HL-60 (cell line): ENCODE measurements around the gene RSBN1L.

ENCODE experiments used
- DNase-seq, 2 experiments: peaks; one replicate each; pipeline ENCODE4 v3.0.0-alpha.2; 2010 to 2020; ENCODE audit warnings: low read depth in 1 of 2, low spot score in 1 of 2
- H3K27ac ChIP-seq: fragments of 250-450 bp; sonication (Bioruptor Pico); replicated peaks from 2 replicates; pipeline ENCODE4 v1.5.1; 2020; ENCODE audit warnings: mild to moderate bottlenecking, moderate library complexity
- H3K27me3 ChIP-seq: fragments of 250-450 bp; sonication (Bioruptor Pico); 2 replicates; pipeline ENCODE4 v1.5.1; 2021; ENCODE audit warnings: mild to moderate bottlenecking, moderate library complexity; ENCODE audit not compliant: insufficient read depth, poor library complexity, severe bottlenecking
- H3K4me3 ChIP-seq: replicated peaks from 2 replicates; pipeline ENCODE4 v1.5.1; 2011; ENCODE audit warnings: mild to moderate bottlenecking, control low read depth, low read length; ENCODE audit not compliant: insufficient read depth
- GABPA ChIP-seq: IDR thresholded peaks from 2 replicates; pipeline ENCODE4 v1.6.1; 2012; ENCODE audit warnings: low read depth
- POLR2AphosphoS5 ChIP-seq: IDR thresholded peaks from 2 replicates; pipeline ENCODE4 v1.6.1; 2012; ENCODE audit warnings: low read depth
- SPI1 ChIP-seq: IDR thresholded peaks from 2 replicates; pipeline ENCODE4 v1.6.1; 2012; ENCODE audit warnings: low read depth, mild to moderate bottlenecking, borderline replicate concordance
- TF ChIP-seq, protein P1 (sequence below): IDR thresholded peaks from 2 replicates; pipeline ENCODE4 v1.6.1; 2012; ENCODE audit warnings: low read depth; ENCODE audit not compliant: insufficient replicate concordance
- TF ChIP-seq, protein P2 (sequence below): IDR thresholded peaks from one replicate; pipeline ENCODE4 v1.5.1; 2011; ENCODE audit warnings: low read length, control low read depth, inconsistent platforms; ENCODE audit not compliant: insufficient read depth

RSBN1L gene

DNA sequence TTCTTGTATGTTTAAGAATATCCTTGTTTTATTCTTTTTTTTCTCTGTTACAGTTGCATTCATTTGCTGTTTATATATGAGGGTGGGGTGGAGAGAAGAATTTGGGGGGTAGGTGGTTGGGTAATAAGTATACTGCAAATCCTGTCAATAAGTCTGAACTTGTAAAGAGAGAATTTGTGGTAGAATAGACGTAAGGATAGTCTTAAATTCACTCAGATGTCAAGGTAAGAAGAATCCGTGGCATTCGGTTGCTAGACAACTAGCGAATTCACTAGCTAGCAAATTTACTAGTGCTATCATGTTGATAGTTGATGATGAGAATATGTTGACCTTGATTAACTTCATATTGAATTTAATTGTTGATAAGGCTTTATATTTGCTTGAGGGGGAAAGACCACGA, 40.7 kb downstream of the RSBN1L start:
- no peak for DNase-seq
- Histone ChIP-seq H3K27me3 (no peaks in the 10 kb centered on the region), H3K4me3 (no peak overlapping the region), H3K27ac (no peak overlapping the region)
- no peak for TF ChIP-seq SPI1
- TF ChIP-seq GABPA = no peak
- no peak for TF ChIP-seq POLR2AphosphoS5
- TF ChIP-seq, protein P1, sequence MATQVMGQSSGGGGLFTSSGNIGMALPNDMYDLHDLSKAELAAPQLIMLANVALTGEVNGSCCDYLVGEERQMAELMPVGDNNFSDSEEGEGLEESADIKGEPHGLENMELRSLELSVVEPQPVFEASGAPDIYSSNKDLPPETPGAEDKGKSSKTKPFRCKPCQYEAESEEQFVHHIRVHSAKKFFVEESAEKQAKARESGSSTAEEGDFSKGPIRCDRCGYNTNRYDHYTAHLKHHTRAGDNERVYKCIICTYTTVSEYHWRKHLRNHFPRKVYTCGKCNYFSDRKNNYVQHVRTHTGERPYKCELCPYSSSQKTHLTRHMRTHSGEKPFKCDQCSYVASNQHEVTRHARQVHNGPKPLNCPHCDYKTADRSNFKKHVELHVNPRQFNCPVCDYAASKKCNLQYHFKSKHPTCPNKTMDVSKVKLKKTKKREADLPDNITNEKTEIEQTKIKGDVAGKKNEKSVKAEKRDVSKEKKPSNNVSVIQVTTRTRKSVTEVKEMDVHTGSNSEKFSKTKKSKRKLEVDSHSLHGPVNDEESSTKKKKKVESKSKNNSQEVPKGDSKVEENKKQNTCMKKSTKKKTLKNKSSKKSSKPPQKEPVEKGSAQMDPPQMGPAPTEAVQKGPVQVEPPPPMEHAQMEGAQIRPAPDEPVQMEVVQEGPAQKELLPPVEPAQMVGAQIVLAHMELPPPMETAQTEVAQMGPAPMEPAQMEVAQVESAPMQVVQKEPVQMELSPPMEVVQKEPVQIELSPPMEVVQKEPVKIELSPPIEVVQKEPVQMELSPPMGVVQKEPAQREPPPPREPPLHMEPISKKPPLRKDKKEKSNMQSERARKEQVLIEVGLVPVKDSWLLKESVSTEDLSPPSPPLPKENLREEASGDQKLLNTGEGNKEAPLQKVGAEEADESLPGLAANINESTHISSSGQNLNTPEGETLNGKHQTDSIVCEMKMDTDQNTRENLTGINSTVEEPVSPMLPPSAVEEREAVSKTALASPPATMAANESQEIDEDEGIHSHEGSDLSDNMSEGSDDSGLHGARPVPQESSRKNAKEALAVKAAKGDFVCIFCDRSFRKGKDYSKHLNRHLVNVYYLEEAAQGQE = no peak
- TF ChIP-seq, protein P2, sequence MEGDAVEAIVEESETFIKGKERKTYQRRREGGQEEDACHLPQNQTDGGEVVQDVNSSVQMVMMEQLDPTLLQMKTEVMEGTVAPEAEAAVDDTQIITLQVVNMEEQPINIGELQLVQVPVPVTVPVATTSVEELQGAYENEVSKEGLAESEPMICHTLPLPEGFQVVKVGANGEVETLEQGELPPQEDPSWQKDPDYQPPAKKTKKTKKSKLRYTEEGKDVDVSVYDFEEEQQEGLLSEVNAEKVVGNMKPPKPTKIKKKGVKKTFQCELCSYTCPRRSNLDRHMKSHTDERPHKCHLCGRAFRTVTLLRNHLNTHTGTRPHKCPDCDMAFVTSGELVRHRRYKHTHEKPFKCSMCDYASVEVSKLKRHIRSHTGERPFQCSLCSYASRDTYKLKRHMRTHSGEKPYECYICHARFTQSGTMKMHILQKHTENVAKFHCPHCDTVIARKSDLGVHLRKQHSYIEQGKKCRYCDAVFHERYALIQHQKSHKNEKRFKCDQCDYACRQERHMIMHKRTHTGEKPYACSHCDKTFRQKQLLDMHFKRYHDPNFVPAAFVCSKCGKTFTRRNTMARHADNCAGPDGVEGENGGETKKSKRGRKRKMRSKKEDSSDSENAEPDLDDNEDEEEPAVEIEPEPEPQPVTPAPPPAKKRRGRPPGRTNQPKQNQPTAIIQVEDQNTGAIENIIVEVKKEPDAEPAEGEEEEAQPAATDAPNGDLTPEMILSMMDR = no peak

DNA sequence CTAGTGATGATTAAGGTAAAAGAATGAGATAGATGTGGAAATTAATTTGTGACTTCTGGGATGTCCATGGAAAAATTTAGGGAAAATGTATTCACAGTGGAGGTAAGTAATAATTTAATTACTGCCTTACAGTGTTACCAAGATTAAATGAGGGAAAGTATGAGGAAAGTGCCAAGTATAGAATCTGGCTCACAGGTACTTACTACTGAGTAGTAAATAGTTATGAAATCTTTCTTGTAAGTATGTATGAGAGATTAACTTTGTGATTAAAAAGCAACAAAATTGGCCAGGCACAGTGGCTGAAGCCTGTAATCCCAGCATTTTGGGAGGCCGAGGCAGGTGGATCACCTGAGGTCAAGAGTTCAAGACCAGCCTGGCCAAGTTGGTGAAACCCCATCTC, 42.1 kb downstream of the RSBN1L start:
- no peak overlapping the region for H3K27ac ChIP-seq
- no peak for TF ChIP-seq POLR2AphosphoS5
- no peak for TF ChIP-seq GABPA
- TF ChIP-seq, protein P1 = no peak
- TF ChIP-seq, protein P2 = no peak

DNA sequence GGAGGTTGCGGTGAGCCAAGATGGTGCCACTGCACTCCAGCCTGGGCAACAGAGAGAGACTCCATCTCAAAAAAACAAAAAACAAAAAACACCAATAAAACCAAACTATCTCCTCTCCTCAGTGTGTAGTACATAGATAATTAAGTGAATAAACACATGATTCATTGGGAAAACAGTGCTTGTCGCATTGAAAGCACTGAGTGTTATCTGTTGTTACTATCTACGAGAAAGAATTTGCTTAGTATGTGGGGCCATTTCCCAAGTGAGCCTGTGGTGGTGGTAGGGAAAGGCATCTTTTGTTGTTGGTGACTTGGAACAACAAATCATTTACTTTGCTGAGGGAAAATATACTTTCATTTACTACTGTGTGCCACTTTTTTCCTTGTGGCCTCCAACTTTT, 42.6 kb downstream of the RSBN1L start:
- Histone ChIP-seq H3K27me3 (no peaks in the 10 kb centered on the region), H3K27ac (no peak overlapping the region), H3K4me3 (no peak overlapping the region)
- DNase-seq = no peak
- TF ChIP-seq, protein P2 = no peak
- no peak for TF ChIP-seq POLR2AphosphoS5
- TF ChIP-seq, protein P1 = no peak
- TF ChIP-seq SPI1 = no peak
- TF ChIP-seq GABPA = no peak

More for the DNA sequence above, 42.1 kb downstream of the RSBN1L start:
- no peak for DNase-seq
- Histone ChIP-seq H3K4me3 (no peak overlapping the region), H3K27me3 (no peaks in the 10 kb centered on the region)
